SK-N-MC (cell line): ENCODE results near the gene ANKRD9.

Source experiments
- EZH2 ChIP-seq: fragments of 200-600 bp; sonication (generic); IDR thresholded peaks from one replicate; pipeline ENCODE4 v1.6.1; 2017; ENCODE audit warnings: antibody characterized with exemption
- FOXP2 ChIP-seq: optimal IDR thresholded peaks from 2 replicates; pipeline ENCODE3; 2011; ENCODE audit warnings: mild to moderate bottlenecking, moderate library complexity; ENCODE audit not compliant: insufficient read depth; ENCODE audit errors: extremely low read length, control extremely low read depth
- POLR2AphosphoS5 ChIP-seq: IDR thresholded peaks from 2 replicates; pipeline ENCODE4 v1.6.1; 2012; ENCODE audit warnings: mild to moderate bottlenecking, low read depth, low read length, borderline replicate concordance

DNA sequence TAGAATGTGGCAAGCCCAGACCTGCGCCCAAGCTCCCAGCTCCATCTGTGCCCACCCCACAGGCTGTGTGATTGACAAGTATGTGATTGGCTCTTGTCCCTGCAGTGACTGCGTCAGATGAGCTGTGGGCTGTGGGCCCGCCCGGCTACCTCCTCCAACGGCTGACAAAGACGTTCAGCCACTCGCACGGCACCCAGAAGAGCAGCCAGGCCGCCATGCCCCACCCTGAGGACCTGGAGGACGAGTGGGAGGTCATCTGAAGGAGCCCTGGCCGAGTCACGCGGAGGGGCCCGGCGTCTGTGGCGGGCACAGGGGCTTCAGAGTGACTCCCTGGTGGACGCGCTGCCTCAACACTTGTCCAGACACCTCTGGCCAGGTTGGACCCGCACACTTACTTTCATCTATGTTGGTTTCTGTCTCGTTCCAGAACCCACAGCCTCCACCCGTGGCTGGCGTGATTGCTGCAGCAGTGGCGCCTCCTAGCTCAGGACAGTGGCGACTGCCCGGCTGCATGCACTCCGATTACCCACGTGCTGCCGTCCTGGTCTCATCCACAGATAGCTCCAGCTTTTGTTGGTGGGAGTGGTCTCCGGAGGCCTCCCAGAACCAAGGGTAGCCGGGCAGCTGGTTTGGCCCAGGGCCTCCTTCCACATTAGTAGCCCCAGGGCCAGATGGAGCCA, 11.4 kb downstream of the ANKRD9 start:
- TF ChIP-seq FOXP2 (no peak), EZH2 (no peak), POLR2AphosphoS5 (no peak)
